ENCODE data around the gene TEX48. TPM values are rescaled to one million over a fixed set of nuclear protein-coding genes. Genes with fewer than 3 reads are reported as not detected.

The TEX48 gene
- polyA plus RNA-seq, 1 of the 3 experiments (the other 2 are of a cell fraction): 0.46 TPM

GRCh38 chr9:114706711-114707110 lies 24.7 kb upstream of the TEX48 start:
- H4K20me1 ChIP-seq (ENCODE audit: insufficient read depth): no peaks in the 10 kb centered on the region
- H3F3A ChIP-seq (replicated peaks; ENCODE audit: insufficient read depth): no peaks in the 10 kb centered on the region
- CTCF ChIA-PET: interaction anchor here (1.1 to 2.6 kb wide), 3 partner anchors 24 to 308 kb away, joined by 3 to 7 read pairs (median 5); no protein-coding TSS in a partner anchor
- no peak for TF ChIP-seq USF2 (IDR thresholded peaks at IDR 0.05; ENCODE audit: borderline replicate concordance, low read depth, low read length)
- TF ChIP-seq NRF1 (IDR thresholded peaks at IDR 0.05; ENCODE audit: low read depth, low read length): no peak
- DNase-seq: no peak
- no peaks in the 10 kb centered on the region for H3K9me3 ChIP-seq
- 70% methylated on average over 2 of the region's 2 CpGs for WGBS (ENCODE audit: low lambda C conversion rate)
- POLR2A ChIA-PET: no interaction called here
- no peak overlapping the region for H3K4me2 ChIP-seq
- no peak overlapping the region for H3K4me3 ChIP-seq (ENCODE audit: low read depth in 2 of 2, low read length in 1 of 2)
- no peak overlapping the region for H3K27ac ChIP-seq (ENCODE audit: low read depth in 2 of 2, low read length in 1 of 2)
- no peaks in the 10 kb centered on the region for H3K27me3 ChIP-seq (ENCODE audit: insufficient read depth)
- no peaks in the 10 kb centered on the region for H3K79me2 ChIP-seq (ENCODE audit: insufficient read depth)
- 0 out of 4 replicates have a peak, but pooled peaks cover 0 to 9% of the 10 kb centered on the region in 2 experiments for H3K4me1 ChIP-seq (ENCODE audit: control insufficient read depth in 1 of 2, insufficient read depth in 2 of 2, low read depth in 1 of 2, low read length in 1 of 2)
- no peak overlapping the region for H3K9ac ChIP-seq
- H3K36me3 ChIP-seq (replicated peaks in 1 of 2; ENCODE audit: control insufficient read depth in 1 of 2, insufficient read depth in 2 of 2, low read length in 1 of 2): no peaks in the 10 kb centered on the region
- H3K9me2 ChIP-seq: no peaks in the 10 kb centered on the region
- H2AFZ ChIP-seq (ENCODE audit: low read depth): peak overlapping the region; percentile 24; the same call in 1 of the 2 replicates

- no peaks in the 10 kb centered on the region for H3K36me3 ChIP-seq (replicated peaks in 1 of 2; ENCODE audit: control insufficient read depth in 1 of 2, insufficient read depth in 2 of 2, low read length in 1 of 2)
- no peaks in the 10 kb centered on the region for H3K9me3 ChIP-seq
- H3K4me3 ChIP-seq (ENCODE audit: low read depth in 2 of 2, low read length in 1 of 2): no peak overlapping the region
- no peak overlapping the region for H3K9ac ChIP-seq
- H3K27me3 ChIP-seq (ENCODE audit: insufficient read depth): no peaks in the 10 kb centered on the region
- H3K9me2 ChIP-seq: no peaks in the 10 kb centered on the region
- no peak overlapping the region; the same call in 1 of the 2 replicates for H2AFZ ChIP-seq (ENCODE audit: low read depth)
- ChIA-PET POLR2A (no interaction called here), CTCF (no interaction called here)
- H4K20me1 ChIP-seq (ENCODE audit: insufficient read depth): no peaks in the 10 kb centered on the region
- TF ChIP-seq EP300 (IDR thresholded peaks at IDR 0.05; ENCODE audit: borderline replicate concordance in 1 of 2, low read depth in 1 of 2, low read length in 1 of 2) (no peak), CTCF (IDR thresholded peaks at IDR 0.05) (no peak), GABPA (IDR thresholded peaks at IDR 0.05; ENCODE audit: low read depth) (no peak), NFIC (IDR thresholded peaks at IDR 0.05; ENCODE audit: borderline replicate concordance) (no peak), RFX5 (IDR thresholded peaks at IDR 0.05; ENCODE audit: low read length) (no peak), FOXM1 (IDR thresholded peaks at IDR 0.05; ENCODE audit: low read depth) (no peak), ELF1 (IDR thresholded peaks at IDR 0.05) (no peak)
- H3K27ac ChIP-seq (ENCODE audit: low read depth in 2 of 2, low read length in 1 of 2): 0 out of 4 replicates have a peak overlapping the region, but pooled peaks of 1 of the 2 experiments have one; percentile 1
- H3K4me1 ChIP-seq (ENCODE audit: control insufficient read depth in 1 of 2, insufficient read depth in 2 of 2, low read depth in 1 of 2, low read length in 1 of 2): peaks cover 0 to 18% of the 10 kb centered on the region in 2 experiments; a peak in 1 of 4 replicates
- no peak overlapping the region for H3K4me2 ChIP-seq
- no peaks in the 10 kb centered on the region for H3F3A ChIP-seq (replicated peaks; ENCODE audit: insufficient read depth)
- H3K79me2 ChIP-seq (ENCODE audit: insufficient read depth): no peaks in the 10 kb centered on the region
- DNase-seq: no peak
Measured at GRCh38 chr9:114701988-114702387, 20.0 kb upstream of the TEX48 start.

- DNase-seq: no peak
- Histone ChIP-seq H3K4me1 (ENCODE audit: control insufficient read depth in 1 of 2, insufficient read depth in 2 of 2, low read depth in 1 of 2, low read length in 1 of 2) (peaks cover 0 to 37% of the 10 kb centered on the region in 2 experiments; a peak in 3 of 4 replicates), H3K9me2 (no peaks in the 10 kb centered on the region), H3K27me3 (ENCODE audit: insufficient read depth) (no peaks in the 10 kb centered on the region), H3K79me2 (ENCODE audit: insufficient read depth) (no peaks in the 10 kb centered on the region), H3K27ac (ENCODE audit: low read depth in 2 of 2, low read length in 1 of 2) (no peak overlapping the region), H3K4me2 (no peak overlapping the region), H3K9ac (no peak overlapping the region), H3K4me3 (ENCODE audit: low read depth in 2 of 2, low read length in 1 of 2) (no peak overlapping the region), H4K20me1 (ENCODE audit: insufficient read depth) (no peaks in the 10 kb centered on the region), H3K9me3 (no peaks in the 10 kb centered on the region), H2AFZ (ENCODE audit: low read depth) (no peak overlapping the region), H3F3A (replicated peaks; ENCODE audit: insufficient read depth) (peaks cover 18% of the 10 kb centered on the region), H3K36me3 (replicated peaks in 1 of 2; ENCODE audit: control insufficient read depth in 1 of 2, insufficient read depth in 2 of 2, low read length in 1 of 2) (no peaks in the 10 kb centered on the region)
- ChIA-PET CTCF (interaction anchor here (1.0 to 3.9 kb wide), 3 partner anchors 12 to 263 kb away, joined by 3 to 10 read pairs (median 4); no protein-coding TSS in a partner anchor), POLR2A (no interaction called here)
- TF ChIP-seq TEAD4 (IDR thresholded peaks at IDR 0.05; ENCODE audit: borderline replicate concordance, insufficient read depth) (no peak), IRF3 (IDR thresholded peaks at IDR 0.05; ENCODE audit: low read depth, low read length) (no peak), TCF12 (IDR thresholded peaks at IDR 0.05) (no peak), ZBTB33 (IDR thresholded peaks at IDR 0.05; ENCODE audit: borderline replicate concordance, low read depth) (no peak), EP300 (IDR thresholded peaks at IDR 0.05; ENCODE audit: borderline replicate concordance in 1 of 2, low read depth in 1 of 2, low read length in 1 of 2) (no peak), RAD21 (IDR thresholded peaks at IDR 0.05; ENCODE audit: low read length) (no peak), PBX3 (IDR thresholded peaks at IDR 0.05) (no peak), FOSL2 (IDR thresholded peaks at IDR 0.05; ENCODE audit: borderline replicate concordance, low read depth) (no peak)
- 85% methylated on average over 4 of the region's 4 CpGs for WGBS (ENCODE audit: low lambda C conversion rate)
Measured at GRCh38 chr9:114697951-114698351, 16.0 kb upstream of the TEX48 start.
